ENCODE data around the gene ANKLE2. TPM values are rescaled to one million over a fixed set of nuclear protein-coding genes. Genes with fewer than 3 reads are reported as not detected.

ANKLE2 gene
- polyA plus RNA-seq, 2 of the 4 experiments (the other 2 are of a cell fraction): 70.7 to 103 TPM

GRCh38 chr12:132775502-132776229 is 14.0 kb upstream of the ANKLE2 start (continued):
- TF ChIP-seq MAZ (IDR thresholded peaks at IDR 0.05; ENCODE audit: borderline replicate concordance, low read depth, low read length): no peak
- no peak for TF ChIP-seq EHMT2 (IDR thresholded peaks at IDR 0.05; ENCODE audit: low read depth)

GRCh38 chr12:132774646-132775275 is 13.1 kb upstream of the ANKLE2 start:
- Histone ChIP-seq H3K27ac (no peak overlapping the region), H3K9me3 (no peaks in the 10 kb centered on the region), H3K4me2 (no peak overlapping the region), H3K4me3 (no peak overlapping the region), H3K4me1 (no peaks in the 10 kb centered on the region)
- ATAC-seq: no peak; a peak in 1 of 6 replicates
- no peak for FAIRE-seq
- CTCF ChIA-PET: interaction anchor here (1.2 kb wide), 1 partner anchor 9 kb away, joined by 4 read pairs; no protein-coding TSS in a partner anchor
- POLR2A ChIA-PET: no interaction called here
- no peak for DNase-seq (ENCODE audit: low read depth in 1 of 2, low spot score in 1 of 2)
- TF ChIP-seq BHLHE40 (IDR thresholded peaks at IDR 0.05; ENCODE audit: low read depth, low read length) (no peak), CEBPB (IDR thresholded peaks at IDR 0.05) (no peak), CBX8 (IDR thresholded peaks at IDR 0.05) (no peak), FOSL2 (IDR thresholded peaks at IDR 0.05) (no peak), FOSL2 (CRISPR knock-in tag; IDR thresholded peaks at IDR 0.05) (no peak), NPAS2 (CRISPR knock-in tag; IDR thresholded peaks at IDR 0.05; ENCODE audit: borderline replicate concordance) (no peak), CTCF (IDR thresholded peaks at IDR 0.05) (no peak), HOXB5 (CRISPR knock-in tag; IDR thresholded peaks at IDR 0.05) (no peak), ELK1 (IDR thresholded peaks at IDR 0.05; ENCODE audit: low read depth, low read length) (no peak)
- WGBS (ENCODE audit: missing lambda C conversion rate): 91% methylated on average over 30 of the region's 30 CpGs

- TF ChIP-seq MAFK (IDR thresholded peaks at IDR 0.05; ENCODE audit: partially characterized antibody): no peak
- TF ChIP-seq HMGXB4 (CRISPR knock-in tag; IDR thresholded peaks at IDR 0.05; ENCODE audit: borderline replicate concordance): no peak
- no peak for TF ChIP-seq HOXB5 (CRISPR knock-in tag; IDR thresholded peaks at IDR 0.05)
- TF ChIP-seq POLR2A (IDR thresholded peaks at IDR 0.05; ENCODE audit: low read length): no peak
- no peak for TF ChIP-seq FOSB (CRISPR knock-in tag; IDR thresholded peaks at IDR 0.05)
- TF ChIP-seq HES2 (IDR thresholded peaks at IDR 0.05): no peak
- no peak for TF ChIP-seq KDM1A (IDR thresholded peaks at IDR 0.05; ENCODE audit: low read depth)
- TF ChIP-seq GATA3 (IDR thresholded peaks at IDR 0.05; ENCODE audit: borderline replicate concordance): no peak
- no peak for ATAC-seq
- 93% methylated on average over 18 of the region's 18 CpGs for whole genome bisulfite sequencing (ENCODE audit: missing lambda C conversion rate)
- DNase-seq (ENCODE audit: low read depth in 1 of 2, low spot score in 1 of 2): no peak
- Histone ChIP-seq H3K4me3 (no peak overlapping the region), H3K4me1 (no peaks in the 10 kb centered on the region), H3K9me3 (no peaks in the 10 kb centered on the region), H3K4me2 (no peak overlapping the region), H3K27ac (no peak overlapping the region)
- FAIRE-seq: no peak
- CTCF ChIA-PET: interaction anchor here (1.2 kb wide), 1 partner anchor 15 kb away, joined by 4 read pairs; no protein-coding TSS in a partner anchor
- POLR2A ChIA-PET: no interaction called here
Measured at GRCh38 chr12:132774159-132774558, 12.5 kb upstream of the ANKLE2 start.

Data from A549 (cell line).